Measurements from ENCODE around the gene CXorf49.
"Not testable (repeated sequence)": the region's sequence is repeated elsewhere in the genome, so short reads cannot be mapped to it uniquely, and the experiment has no call there.

DNA sequence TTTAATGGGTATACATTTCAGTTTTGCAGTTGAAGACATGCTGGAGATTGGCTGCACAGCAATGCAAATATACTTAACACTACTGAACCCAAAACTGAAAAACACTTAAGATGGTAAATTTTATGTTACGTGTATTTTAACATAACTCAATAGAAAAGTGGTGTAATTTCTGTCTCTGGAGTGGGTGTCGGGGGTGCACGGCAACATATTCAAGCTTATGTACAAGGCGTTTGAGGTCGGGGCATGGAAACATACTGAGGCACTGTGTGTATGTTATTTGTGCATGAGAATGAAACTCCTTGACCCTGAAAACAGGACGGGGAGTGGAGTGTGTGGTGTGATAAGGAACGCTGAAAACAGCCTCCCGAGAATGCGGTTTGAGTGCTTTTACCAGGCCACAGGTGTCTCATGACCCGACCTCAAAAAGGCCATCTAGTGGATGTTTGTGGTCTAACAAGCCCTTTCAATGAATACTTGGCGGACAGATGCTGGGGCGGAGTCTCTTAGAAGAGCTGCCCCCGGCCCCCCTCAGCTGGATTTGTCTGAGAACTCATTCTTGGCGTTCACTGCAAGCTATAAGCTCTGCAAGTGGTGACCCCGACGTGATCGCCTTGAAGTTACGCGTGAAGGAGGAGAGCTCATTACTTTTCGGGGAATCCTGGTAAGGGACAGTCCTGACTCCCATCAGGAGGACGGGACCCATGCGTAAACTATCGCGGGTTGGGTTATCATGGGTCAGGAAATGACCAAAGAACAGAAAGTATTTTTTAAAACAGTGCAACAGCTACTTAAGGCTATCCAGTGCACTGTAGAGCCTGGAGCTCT lies 21.2 kb downstream of the CXorf49 start:
- TF ChIP-seq, protein P1, sequence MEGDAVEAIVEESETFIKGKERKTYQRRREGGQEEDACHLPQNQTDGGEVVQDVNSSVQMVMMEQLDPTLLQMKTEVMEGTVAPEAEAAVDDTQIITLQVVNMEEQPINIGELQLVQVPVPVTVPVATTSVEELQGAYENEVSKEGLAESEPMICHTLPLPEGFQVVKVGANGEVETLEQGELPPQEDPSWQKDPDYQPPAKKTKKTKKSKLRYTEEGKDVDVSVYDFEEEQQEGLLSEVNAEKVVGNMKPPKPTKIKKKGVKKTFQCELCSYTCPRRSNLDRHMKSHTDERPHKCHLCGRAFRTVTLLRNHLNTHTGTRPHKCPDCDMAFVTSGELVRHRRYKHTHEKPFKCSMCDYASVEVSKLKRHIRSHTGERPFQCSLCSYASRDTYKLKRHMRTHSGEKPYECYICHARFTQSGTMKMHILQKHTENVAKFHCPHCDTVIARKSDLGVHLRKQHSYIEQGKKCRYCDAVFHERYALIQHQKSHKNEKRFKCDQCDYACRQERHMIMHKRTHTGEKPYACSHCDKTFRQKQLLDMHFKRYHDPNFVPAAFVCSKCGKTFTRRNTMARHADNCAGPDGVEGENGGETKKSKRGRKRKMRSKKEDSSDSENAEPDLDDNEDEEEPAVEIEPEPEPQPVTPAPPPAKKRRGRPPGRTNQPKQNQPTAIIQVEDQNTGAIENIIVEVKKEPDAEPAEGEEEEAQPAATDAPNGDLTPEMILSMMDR (IDR thresholded peaks at IDR 0.05) = not testable (repeated sequence)
- not testable (repeated sequence) for TF ChIP-seq POLR2A (IDR thresholded peaks at IDR 0.05)

Measured in adrenal gland (tissue), 5 donors.